HG02981 (cell line): ENCODE data around the gene HTRA1.

Experiments
- ATAC-seq: cut with Tn5 transposase; IDR thresholded peaks from one replicate; pipeline ENCODE4 v1.9.1; 2021; ENCODE audit warnings: mild to moderate bottlenecking, moderate library complexity; ENCODE audit not compliant: unreplicated experiment

Gene HTRA1

GRCh38 chr10:122550427-122550826 lies 89.1 kb downstream of the HTRA1 start:
- ATAC-seq, result no peak

- no peak for ATAC-seq
Observed at GRCh38 chr10:122550983-122551382, 89.6 kb downstream of the HTRA1 start.

GRCh38 chr10:122551450-122551849 lies 90.1 kb downstream of the HTRA1 start:
- no peak for ATAC-seq

GRCh38 chr10:122553341-122553740 lies 92.0 kb downstream of the HTRA1 start:
- ATAC-seq, result no peak

GRCh38 chr10:122554131-122555036 lies 93.0 kb downstream of the HTRA1 start:
- no peak for ATAC-seq

GRCh38 chr10:122555442-122555841 lies 94.1 kb downstream of the HTRA1 start:
- no peak for ATAC-seq

- ATAC-seq, result no peak
Observed at GRCh38 chr10:122557516-122557915, 96.2 kb downstream of the HTRA1 start.

- ATAC-seq, result no peak
Observed at GRCh38 chr10:122558452-122558851, 97.1 kb downstream of the HTRA1 start.

GRCh38 chr10:122559228-122559627 lies 97.9 kb downstream of the HTRA1 start:
- no peak for ATAC-seq

GRCh38 chr10:122560279-122560804 lies 99.0 kb downstream of the HTRA1 start, which contains the start of gene DMBT1:
Gene DMBT1, plus strand, starts transcription at chr10:122560754. Its CDS starts 17 bp downstream, at chr10:122560771.
- no peak for ATAC-seq

GRCh38 chr10:122561212-122561611 lies 99.9 kb downstream of the HTRA1 start:
- ATAC-seq, result no peak

GRCh38 chr10:122561792-122562191 lies 100.4 kb downstream of the HTRA1 start:
- no peak for ATAC-seq
